GM19238 (cell line): Measurements from ENCODE around the gene MIDN.

Source experiments
- DNase-seq: peaks from one replicate; pipeline ENCODE4 v3.0.0; 2011; ENCODE audit warnings: low spot score; ENCODE audit not compliant: insufficient read length

The MIDN gene

DNA sequence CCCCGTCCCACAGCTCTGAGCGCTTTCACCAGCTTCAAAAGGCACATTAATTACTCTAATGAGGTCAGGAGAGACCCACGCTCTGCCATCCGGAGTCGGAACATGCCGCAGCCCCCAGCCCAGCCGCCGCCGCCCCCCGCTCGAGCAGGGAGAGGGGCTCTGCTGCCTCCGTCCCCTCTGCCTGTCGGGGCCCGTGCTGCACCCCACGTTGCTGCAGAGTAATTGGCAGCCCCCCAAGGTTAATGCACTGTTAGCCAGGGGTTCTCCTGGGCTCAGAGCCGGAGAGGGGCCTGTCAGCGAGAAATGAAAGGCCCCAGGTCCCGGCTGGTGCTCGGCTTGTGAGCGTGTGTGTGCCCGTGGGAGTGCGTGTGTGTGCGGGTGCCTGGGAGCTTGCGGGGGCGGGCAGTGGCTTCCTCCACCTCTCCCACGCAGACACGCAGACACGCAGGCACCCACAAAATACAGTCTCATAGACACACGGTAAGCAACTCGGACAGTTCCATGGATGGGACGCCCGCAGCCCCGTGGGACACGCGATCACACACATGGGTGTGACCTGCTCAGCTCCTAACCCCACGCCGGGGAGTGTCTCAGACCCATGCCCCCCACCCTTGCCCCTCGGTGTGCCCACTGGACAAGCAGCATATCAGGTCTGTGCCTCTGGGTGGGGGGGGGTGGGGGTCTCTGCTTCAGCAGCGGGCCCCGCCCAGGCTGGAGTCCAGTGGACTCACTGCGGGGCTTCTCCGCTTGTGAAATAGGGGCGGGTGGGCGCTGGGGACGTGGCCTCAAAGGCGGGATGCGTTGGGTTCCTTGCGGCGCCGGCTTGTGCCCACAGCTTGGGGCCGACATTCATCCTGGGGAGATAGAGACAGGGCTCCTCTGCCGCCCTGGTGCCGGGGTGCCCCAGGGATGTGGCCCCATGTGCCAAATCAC lies 32.5 kb downstream of the MIDN start:
- DNase-seq = no peak

DNA sequence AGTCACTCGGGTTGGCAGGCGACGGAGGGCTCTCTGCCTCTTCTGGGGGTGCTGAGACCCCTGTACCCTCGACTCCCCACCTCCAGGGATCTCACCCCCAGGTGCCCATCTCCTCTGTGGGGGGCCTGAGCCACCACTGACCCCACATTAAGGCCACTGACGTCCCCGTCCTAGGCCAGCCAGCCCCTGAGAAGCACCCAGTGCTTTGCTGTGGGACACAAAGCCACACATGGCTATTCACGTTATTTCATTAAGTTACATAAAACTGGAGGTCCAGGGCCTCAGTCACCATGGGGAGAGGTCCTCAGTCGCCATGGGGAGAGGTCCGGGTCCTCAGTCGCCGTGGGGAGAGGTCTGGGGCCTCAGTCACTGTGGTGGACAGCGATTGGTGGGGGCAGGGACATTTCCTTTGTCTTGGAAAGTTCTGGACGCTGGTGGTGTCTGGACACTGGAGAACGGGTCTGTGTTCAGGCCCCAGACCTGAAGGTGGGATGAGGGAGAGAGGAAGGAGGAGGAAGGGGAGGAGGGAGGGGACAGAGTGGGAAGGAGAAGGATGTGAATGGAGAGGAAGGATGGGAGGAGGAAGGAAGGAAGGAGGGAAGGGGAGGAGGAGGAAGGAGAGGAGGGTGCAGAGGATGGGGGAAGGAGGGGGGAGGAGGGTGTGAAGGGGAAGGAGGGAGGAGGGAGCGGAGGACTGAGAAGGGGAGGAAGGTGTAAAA lies 33.3 kb downstream of the MIDN start:
- DNase-seq = no peak

DNA sequence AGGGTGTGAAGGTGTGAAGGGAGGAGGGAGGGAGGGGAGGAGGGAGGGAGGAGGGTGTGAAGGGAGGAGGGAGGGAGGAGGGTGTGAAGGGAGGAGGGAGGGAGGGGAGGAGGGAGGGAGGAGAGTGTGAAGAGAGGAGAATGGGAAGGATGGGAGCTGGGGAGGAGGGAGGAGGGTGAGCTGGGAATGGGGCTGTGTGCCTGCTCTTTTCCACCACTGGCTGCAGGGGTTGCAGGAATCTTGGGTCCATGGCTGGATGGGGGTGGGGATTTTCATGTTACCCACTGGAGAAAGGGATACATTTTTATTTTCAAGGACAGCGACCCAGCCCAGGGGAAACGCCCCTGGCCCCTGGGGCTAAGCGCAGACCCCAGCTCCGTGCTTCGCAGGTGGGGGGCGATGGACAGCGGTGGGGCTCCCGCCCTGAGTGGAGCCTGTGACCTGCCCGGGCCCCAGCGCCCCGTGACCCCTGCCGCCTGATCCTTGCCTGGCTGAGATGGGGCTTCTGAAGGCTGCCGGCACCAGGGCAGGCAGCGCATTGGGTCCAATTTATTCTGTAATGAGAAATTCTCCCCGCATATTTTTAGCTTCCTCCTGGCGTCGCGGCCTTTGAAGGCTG lies 34.3 kb downstream of the MIDN start:
- no peak for DNase-seq

DNA sequence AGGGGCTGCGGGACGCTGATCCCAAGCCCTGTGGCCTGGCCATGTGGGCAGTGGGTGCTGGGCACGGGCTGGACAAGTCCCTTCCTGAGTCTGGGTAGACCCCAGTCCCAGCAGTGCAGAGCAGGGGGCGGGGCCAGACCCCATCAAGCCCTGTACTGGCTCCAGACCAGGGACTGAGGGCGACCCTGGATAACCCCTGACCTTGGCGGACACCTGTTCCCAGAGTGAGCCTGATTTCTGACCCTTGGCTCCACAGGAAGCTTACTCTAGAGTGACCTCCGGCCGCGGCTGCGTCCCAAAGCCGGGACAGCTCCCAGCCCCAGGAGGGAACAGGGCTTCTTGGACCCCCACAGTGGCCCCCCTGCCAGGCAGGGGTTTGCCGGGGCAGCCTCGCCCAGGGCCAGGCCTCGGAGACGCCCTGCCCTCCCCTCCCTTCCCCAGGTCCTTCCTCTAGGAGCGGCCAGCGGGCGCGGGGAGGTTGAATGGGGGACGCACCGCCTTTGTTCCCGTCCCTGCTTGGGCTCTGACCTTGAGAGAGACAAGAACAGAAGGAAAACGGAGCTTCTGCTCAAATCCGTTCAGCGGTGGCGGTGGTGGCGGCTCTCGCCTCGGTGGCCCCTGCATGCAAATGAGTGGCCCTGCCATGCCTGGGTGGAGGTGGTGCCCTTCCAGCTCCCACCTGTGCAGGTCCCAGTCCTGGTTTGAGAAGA lies 35.0 kb downstream of the MIDN start:
- DNase-seq = no peak

DNA sequence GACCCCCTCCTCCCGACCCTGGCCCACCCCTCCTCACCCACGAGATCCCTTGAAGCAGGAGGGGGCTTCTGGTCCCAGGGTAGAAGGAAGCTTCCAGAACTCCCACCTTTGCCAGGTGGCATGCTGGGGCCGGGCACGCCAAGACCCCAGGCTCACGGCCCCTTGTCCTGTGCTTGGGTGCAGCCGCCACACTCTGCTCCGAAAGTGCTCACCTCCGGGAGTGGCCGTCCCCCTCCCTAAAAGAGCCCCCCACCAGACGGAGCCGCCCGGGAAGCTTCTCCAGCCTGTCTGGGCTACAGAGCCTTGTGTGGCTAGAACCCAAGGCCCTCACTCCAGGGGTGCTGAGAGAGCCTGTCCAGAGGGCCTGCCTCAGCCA lies 35.5 kb downstream of the MIDN start:
- DNase-seq = no peak

DNA sequence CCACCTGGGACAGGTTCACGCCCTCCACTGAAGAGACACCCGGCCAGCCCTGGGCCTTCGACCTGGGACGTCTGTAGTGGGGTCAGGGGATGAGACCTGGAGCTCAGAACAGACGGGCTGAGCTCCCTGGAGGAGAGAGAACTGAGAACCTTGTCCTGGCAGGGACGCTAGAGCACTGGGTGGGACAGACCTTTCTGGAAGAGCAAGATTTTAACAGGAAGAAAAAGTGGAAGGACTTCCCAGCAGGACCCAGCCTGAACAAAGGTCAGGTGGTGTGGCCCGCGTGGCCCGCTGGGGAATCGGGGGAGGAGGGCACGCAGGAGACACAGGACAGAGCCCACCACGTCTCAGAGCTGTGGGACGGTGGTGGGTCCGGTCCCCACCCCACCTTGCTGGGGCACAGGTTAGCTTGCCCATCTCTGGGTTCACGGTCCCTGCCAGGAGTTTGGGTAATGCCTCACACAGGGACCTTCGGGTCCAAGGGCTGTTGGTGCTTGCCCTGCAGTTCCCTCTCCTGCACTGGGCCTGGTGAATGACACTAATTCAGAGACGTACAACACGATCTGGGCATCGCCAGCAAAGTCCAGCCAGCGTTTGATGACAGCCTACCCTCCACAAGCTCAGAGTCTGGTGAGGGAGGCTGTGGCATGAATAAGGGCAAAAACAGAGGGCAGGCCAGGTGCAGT lies 36.1 kb downstream of the MIDN start:
- no peak for DNase-seq

DNA sequence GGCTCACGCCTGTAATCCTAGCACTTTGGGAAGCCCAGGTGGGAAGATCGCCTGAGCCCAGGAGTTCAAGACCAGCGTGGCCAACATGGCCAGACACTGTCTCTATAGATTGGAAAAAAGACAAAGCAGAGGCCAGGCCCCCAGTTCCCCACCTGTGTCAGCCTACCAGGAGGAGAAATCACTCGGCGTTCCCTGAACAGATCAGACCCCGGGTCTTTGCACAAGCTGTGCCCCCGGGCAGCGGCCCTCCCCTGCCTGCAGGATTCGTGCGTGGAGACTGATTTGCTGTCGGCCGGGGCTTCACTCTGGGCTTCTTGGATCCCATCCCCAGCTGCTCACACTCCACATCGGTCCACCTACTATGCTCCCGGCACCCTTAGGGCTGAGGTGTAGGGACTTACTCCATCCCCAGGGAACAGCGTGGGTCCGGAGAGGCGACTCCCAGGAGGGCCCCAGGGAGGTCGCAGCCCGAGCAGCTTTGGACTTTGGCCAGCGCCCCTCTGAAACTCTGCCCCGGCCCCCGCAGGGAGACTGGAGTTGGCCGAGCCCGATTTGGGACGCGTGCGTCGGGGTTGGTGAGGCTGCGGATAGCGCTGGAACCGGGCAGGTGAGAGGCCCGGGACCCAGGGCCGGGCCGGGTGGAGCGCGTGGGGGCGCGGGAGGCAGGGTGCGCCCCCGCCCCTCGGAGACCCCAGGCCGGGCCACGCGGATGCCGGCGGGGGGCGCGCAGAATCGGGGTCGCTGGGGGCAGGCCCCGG lies 36.8 kb downstream of the MIDN start:
- DNase-seq = no peak

DNA sequence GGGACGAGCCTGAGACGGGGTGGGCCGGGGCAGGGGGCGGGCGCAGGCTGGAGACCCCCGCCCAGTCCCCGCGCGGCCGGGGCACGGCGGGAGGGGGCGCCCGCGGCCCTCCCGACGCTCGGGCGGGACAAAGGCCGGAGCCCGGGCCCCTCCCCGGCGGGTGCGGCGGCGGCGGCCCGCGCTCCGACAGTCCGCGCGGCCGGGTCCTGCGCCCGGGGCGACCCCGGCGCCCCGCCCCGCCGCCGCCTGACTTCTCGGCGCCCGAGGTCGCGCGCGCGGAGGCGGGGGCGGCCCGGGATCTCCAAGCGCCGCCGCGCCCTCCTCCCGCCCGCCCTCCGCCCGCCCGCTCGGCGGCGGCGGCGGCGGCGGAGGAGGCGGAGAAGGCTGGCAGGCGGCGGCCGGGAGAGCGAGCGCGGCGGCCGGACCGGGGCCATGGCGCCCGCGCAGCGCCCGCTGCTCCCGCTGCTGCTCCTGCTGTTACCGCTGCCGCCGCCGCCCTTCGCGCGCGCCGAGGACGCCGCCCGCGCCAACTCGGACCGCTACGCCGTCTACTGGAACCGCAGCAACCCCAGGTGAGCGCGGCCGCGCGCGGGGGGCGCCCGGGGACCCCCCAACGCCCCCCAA lies 37.5 kb downstream of the MIDN start, which contains the start of gene EFNA2:
EFNA2 (plus strand) TSS at position 137 of the 624 bp plus-strand sequence; CDS start at position 433, 296 bp downstream.
- DNase-seq = no peak

DNA sequence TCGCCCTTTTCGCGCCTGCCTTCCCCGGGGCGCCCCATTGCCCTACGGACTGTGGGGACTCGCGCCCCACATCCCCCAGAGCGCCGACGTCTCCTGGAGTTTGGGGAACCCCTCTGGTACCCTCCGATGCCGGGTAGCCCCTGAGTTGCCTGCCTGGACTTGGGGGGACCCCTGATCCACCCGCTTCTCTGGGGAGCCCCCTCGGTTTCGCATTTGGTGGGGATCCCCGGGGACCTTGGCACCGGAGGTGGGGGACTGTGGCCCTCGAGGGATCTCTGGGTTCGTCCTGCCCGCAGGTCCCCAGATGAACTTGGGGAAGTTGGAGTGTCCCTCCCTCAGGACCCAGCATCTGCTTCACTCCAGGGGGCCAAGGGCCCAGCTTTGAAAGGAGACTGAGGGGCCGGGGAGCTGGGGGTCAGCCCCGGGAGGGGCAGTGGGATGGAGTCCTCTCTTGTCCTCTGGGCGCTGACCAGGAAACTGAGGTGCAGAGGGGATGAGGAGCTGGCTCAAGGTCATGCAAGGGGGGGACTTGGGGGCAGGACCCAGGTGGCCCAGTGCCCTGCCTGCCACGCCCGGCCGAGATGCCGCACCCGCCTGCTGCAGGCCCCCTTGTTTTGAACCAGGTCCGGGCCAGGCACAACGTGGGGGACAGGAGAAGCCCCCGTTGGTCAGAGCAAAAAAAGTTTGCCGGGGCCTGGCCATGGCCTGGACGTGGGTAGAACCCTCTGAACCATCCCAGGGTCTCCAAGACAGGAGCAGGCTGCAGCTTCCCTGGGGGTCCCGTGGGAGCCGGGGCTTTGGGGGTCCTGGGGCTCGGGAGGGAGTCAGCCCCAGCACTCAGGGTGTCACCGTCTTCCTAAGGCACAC lies 38.3 kb downstream of the MIDN start:
- no peak for DNase-seq

DNA sequence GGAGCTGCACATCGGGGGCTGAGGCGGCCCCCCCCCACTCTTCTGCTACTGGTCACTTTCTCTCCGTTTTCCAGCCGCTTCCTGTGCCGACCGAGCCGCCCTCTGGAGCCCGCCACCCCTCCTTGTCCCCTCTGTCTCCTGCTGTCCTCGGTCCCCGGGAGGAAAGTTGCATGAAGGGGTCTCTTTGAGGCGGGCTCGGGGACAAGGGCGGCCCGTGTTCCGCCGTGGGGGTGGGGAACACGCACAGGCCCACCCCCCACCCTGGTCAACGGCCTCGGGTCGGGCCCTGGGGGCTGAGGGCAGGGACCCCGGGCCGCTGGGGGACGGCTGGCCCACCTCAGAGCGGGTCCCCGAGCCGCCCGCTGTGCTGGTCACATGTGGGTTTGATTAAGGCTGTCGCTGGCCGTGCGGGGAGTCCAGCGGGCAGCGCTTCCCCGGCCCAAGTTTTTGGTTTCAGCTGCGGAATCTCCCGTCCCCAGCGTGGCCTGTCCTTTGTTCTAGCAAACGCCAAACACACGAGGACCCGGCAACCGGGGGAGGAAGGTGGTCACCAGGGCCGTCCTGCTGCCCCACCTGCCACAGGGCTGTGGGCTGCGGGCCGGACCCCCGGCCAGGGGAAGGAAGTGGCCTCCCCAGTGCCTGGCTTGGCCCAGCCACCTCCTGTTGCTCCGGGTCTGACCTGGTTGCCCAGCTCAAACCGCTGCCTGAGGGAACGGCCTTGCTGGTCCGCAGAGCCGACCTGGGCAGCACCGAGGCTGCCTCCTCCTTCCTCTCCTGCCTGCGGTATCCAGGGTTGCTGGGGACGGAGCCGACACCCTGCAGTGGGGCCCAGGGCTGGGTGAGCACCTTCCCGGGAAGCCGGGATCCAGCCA lies 39.2 kb downstream of the MIDN start:
- DNase-seq = no peak

DNA sequence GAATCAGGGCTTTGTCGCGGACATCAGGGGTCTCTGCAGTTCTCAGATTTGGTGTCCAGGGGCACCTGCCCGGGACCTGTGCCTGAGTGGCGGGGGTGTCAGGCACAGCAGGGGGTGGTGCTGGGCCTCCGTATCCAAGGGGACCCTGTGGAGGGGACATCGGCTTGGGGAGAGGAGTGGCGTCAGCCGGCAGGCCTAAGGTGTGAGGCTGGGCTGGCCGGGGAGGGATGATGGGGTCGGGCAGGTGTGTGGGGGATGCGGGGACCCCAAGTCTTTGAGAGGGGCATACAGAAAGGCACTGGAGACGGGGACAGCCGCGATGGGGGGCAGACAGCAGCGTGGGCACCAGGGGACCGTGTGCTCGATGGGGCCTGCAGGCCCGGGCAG lies 39.8 kb downstream of the MIDN start:
- DNase-seq = no peak

DNA sequence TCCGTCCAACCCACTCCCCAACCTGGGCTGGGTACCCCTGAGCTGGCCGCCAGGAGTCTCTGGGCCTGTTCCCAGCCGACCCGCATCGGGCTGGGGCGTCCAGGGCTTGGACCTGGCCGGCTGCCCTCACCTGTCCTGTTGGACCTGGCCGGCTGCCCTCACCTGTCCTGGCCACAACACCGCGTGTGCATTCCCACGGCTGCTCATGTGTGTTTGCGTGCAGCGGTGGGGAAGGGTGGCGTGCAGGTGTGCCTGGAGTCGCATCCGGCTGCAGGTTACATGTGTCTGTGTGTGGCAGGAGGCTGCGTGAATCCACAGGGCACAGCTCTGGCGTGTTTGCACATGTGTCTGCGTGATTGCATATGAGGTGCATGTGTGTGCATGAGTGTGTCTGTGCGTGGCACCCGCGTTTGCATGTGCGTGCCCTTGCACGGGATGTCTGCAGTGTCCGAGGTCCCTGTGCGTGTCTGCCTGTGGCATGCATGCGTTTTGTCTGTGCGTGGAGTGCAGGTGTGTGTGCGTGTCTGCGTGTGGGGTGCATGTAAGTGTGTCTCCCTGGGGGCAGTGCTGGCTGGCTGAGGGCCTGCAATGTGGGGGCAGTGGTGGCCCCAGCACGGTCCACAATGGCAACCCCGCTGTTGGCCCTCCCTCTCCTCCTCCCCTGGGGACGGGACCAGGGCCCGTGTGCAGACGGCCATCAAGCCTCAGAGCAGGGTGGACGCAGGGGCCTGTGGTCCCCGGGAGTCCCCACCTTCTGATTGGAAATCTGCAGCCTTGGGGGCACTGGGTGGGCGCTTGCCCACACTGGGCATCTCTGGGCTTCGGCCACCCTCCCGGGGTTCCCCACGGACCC lies 40.7 kb downstream of the MIDN start:
- no peak for DNase-seq

DNA sequence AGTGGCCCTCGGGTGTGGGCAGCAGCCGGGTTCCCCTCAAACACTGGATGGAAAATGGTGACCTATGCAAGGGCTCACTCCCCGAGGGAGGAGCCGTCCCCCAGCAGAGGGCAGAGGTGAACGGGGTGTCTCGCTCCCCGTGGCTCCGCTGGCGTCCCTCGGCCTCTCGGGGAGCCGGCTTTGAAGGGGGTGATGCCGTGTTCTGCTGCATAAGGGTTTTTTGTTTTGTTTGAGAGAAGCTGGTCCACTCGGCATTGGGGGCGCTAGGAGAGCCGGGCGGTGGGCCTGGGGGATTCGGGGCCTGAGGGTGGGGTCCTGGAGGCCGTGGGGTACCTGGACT lies 41.3 kb downstream of the MIDN start:
- DNase-seq = no peak

DNA sequence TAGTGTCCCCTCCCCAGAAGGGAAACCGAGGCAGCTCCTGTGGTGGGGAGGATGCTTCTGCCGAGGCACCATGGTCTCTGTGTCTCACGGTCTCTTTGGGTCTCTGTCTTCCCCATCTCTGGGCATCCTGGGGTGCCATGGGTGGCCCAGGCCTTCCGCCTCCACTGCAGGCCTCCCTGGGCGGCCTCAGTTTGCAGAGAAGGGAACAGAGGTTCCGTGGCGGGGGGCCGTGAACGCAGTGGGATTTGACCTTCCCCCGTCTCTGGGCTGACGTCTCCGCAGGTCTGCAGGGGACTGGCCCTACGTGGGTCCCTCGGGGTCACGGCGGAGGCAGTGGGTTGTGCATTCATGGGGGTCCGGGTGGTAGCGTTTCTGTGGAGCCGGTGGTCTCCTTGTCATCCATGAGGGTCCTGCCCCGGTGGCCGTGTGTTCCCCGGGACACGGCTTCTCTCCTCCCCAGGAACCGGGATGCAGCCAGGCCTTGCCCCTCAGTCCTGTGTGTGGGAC lies 41.9 kb downstream of the MIDN start:
- no peak for DNase-seq

DNA sequence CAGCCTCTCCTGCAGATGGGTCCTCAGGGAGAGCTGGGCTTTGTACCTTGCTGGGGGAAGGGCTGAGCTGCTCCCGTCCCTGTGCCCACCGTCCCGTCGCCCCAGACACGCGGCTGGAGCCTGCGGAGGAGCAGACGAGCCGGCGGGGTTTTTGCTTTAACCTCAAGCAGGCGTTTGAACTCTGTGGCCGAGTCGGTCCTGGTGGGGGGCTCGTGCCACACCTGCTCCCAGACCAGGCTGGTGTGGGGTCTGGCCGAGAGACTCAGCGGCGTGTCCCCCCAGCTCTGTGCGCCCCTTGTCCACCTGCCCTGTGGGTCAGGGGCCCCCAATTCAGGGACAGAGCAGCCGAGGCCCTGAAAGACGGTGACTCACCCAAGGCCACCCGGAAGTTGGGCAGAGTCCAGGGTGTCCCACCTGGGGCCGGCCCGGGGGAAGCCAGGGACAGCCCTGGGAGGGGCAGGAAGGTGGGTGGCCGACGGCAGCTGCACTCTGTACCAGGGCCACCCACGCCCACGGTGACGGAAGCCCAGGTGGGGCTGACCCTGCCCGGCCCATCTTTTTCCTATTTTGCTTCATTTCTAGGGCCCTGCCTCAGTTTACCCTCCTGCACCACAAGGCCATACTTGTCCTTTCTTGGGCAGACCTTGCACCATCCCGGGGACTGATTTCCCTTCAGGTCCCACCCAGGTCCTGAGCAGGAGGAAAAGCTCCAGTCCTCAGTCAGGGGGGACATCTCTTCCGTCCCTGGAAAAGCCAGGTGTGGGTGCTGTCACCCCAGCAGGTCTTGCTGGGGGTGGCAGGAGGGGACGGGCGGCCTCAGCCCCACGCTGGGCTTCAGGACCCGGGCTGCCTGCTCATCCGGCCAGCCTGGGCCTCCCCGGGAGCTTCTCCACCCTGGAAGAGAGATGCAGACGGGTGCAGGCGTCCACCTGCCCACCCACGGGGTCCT lies 42.6 kb downstream of the MIDN start:
- no peak for DNase-seq
